GM21737 (cell line): ENCODE results near the gene HIVEP1.

Experiments
- ATAC-seq: cut with Tn5 transposase; IDR thresholded peaks from one replicate; pipeline ENCODE4 v1.9.1; 2021; ENCODE audit warnings: mild to moderate bottlenecking, moderate library complexity; ENCODE audit not compliant: unreplicated experiment

The HIVEP1 gene

DNA sequence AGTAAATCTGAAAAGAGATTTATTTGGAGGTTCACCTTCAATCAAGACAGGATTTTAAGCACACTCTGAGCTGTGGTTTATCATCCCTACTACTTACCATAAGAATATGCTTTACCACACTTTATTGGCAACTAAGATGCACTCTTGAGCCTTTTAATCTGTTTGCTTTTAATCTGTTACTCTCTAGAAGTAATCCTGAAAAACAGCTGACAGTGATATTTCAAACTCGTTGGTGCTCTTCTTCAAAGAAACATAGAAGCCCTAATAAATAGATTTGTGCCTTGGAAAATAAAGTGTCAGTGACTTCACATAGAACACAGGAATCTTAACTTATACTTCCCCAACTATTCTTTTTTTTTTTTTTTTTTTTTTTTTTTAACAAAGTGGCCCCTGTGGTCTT, 102.9 kb downstream of the HIVEP1 start:
- ATAC-seq: no peak

DNA sequence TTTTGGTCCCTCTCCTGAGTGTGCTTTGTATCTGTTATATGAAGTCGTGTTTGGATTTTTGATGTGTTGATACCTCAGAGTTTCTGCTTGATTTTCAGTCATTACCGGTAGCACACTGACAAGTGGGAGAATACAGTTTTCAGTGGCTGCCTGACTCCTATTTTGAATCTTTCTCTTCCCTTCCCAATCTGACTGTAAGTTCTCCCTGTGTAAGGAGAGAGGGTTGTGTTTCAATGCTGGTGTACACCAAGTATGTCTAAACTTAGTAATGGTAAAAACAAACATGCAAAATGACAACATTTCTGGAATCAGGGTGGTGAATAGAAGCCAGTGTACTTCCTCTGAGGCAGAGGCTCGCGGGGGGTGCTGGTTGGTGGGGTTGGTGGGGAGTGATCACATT, 103.4 kb downstream of the HIVEP1 start:
- no peak for ATAC-seq

DNA sequence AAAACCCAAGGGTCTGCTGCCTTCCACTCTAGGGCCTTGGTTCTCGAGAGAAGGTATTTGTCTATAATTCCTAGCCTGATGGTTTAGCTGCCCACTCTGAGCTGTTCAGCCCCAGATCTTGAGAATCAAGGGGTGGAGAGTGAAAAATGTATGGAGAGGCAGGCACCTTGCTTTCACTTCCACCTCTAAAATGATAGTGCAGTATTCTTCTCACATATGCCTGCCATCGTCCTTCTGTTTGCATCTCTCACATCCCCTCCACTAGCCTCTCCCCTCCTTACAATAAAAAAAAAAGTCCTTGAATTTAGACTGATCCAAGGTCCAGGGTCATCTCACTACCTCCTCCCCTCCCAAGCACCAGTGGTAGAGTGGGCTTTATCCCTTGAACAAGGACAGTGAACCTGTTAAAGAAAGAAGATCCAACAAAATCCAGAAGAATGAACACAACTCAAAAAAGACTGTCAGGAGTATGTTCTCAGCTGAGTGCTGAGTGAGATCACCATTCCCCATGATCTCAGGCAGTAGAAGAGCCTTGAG, 104.2 kb downstream of the HIVEP1 start:
- ATAC-seq: no peak

DNA sequence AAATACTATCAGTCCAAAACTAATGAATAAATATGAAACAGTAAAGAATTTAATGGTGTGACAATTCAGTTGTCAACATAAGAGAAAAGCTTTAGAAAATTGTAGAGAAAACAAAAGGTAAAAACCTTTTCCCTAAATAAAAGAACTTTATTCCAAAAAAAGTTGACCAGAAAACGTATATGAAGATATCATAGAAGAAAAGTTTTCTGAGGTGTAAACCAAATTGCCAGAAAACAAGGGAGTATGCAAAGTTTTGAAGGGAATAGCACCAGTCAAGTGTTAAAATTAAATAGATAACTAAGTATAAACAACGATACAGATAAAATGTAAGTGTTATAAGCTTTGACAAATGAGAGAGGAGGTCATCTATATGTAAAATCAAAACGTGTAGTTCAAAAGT, 104.9 kb downstream of the HIVEP1 start:
- ATAC-seq: no peak

DNA sequence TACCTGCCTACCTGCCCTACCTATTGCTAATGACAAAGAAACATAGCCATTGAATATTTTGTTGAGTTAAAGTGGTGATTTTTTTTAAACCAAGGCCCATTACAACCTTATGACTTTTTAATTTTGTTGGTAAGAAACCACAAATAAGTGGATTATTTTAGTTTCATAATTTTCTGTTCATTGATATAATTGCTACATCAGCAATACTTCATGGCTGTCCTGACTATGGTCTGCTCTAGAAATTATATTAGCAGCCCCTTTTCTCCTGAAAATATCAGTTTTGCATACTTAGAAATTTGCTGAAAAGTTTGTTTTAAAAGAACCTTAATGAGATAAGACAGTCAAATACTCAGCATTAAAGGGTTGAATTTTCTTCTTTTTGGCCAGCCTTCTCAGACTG, 106.5 kb downstream of the HIVEP1 start:
- no peak for ATAC-seq

DNA sequence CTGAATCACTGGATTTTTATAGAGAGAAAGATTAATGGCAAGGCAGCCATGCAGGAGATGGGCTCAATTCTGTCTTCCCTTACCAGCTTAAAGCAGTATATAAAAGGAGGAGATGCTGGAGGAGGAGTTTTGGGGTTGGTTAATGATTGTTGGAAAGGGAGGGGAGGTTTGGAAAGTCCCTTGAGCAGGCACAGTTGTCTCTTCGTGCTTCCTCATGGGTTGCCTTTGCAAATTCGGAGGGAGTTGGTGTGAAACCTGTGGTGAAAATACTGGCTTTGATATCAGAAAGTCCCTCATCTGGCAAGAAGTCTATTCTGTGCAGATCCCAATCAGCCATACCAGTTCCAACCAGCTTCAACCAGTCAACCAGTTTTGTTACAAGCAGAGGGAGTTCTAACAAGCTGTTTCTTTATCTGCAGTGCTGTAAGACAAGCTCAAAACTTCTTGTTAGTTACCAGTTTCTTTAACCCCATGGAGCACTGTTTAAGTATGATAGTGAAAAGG, 107.0 kb downstream of the HIVEP1 start:
- peak; percentile 69 for ATAC-seq

DNA sequence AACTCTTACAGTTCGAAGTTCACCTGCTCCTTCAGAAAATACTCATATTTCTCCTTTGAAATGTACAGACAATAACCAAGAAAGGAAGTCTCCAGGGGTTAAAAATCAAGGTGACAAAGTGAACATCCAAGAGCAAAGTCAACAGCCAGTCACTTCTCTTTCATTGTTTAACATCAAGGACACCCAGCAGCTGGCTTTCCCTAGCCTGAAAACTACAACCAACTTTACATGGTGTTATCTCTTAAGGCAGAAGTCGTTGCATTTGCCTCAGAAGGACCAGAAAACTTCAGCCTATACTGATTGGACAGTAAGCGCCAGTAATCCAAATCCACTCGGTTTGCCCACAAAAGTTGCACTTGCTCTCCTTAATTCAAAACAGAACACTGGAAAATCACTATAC, 113.3 kb downstream of the HIVEP1 start:
- ATAC-seq: no peak

DNA sequence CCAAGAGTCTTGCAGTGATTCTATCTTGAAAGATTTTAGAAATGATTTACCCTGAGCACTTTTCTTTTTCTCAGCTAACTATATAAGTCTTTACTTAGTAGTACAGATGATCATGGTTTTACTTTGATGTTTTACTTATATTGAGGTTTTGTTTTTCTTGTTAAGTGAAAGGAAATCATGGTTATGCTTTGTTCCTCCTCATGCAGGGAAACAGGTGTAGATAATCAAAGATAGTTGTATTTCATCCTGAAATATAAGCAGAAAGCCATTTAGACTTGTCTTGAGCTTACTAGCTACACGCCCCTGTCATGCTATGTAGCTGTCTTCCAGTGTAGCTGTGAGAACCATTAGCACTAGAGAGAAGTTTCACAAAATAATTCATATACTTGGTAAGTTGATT, 113.9 kb downstream of the HIVEP1 start:
- no peak for ATAC-seq

DNA sequence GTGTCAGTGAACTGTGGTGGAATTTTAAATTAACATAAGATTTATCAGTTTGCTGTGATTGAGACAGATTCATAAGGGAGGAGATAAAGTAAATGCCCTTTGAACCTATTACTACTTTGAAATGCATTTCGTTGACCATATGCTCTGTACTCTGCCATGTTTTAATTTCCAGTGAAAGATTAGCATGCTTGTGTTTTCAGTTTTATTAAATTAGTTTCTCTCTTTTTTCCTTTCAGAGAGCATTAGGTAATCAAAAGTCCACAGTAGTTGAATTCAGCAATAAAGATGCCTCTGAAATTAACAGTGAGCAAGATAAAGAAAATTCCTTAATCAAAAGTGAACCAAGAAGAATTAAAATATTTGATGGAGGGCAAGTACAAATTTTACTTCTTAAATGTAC, 117.4 kb downstream of the HIVEP1 start:
- ATAC-seq: no peak

DNA sequence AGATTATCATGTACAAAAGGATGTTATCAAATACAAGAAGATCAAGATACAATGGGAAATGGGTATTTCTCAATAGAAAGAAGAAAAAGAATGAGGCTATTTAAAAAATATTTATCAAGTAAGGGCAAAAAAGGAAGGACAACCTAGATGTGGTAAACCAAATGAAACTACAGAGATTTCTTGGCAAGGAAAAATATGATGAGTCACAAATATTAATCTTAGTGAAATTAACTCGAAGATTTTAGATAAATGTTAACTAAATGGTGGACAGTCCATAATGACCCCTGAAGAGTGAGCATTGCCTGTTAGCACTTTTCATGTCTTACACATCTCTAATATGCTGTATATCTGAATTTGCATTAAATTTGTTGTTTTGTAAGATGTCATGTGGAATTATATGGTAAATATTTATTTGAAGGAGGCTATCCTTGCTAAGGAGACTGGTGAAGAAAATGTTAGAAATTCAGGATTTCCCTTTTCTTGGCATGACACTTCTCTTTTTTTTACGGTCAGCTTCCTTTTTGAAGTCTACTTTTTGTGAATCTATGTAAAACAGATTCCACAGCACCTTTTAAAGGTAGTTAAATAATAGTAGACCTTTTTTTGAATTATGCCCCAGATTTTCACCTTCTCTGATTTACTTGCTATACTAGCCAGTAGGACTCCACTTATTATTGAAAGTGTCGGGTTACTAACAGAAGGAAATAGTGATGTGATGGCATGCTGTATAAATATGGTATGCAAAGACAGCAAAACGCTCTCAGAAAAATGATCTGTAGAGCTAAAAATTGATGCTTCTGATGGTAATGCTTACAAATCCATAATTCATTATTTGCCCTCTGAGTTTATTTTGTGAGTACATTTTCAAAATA, 120.5 kb downstream of the HIVEP1 start:
- ATAC-seq: no peak

DNA sequence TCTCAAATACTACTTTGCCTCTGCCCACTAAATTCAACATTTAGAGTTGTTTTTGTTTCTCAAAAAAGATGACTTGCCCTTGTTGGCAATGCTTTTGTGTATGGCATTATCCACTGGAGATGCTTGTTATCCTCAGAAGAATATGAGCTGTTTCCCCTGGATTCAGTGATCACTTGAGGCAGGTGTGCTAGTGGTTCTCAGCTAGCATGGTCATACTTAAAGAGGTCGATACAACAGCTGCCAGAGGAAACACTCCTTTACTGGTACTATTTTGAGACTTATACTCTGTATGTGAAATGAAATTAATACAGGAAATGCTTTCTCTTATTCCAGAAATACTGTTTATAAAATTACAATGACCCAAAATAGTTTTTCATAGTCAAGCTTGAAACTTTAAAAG, 122.5 kb downstream of the HIVEP1 start:
- ATAC-seq: no peak

DNA sequence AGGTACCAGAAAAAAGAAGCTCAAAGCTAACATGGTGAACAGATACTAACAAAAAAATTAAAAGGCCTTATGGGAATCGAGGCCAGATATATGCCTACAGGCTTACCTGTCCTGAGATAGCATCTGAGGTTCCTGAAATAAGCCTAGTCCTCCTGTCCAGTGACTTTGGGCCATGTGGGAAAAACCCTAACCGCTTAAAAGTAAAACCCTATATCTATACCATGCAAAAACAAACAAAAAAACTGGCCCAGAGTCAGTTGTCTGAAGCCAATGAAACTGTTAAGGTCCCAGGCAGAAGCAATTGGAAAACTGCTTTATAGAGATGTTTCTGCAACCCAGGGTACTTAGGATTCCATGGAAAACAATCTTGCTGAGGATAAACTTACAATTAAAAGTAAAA, 122.9 kb downstream of the HIVEP1 start:
- no peak for ATAC-seq

DNA sequence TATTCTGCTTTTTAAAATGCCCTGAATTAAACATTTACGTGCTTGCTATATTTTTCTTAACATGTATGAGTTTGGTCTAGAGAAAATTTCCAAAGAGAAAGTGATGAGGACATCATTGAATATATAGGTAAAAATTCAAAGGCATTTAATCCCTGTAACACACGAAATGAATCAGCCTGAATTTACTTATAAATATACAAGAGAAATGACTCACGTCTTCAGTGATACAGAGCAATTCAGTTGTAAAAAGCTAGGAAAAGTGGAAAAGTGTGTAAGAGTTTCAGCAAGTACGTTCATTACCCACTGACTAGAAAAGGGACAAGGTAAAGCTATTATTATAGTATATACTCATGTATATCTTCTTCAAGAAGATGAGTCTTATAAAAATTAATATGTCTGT, 124.8 kb downstream of the HIVEP1 start:
- ATAC-seq: no peak

DNA sequence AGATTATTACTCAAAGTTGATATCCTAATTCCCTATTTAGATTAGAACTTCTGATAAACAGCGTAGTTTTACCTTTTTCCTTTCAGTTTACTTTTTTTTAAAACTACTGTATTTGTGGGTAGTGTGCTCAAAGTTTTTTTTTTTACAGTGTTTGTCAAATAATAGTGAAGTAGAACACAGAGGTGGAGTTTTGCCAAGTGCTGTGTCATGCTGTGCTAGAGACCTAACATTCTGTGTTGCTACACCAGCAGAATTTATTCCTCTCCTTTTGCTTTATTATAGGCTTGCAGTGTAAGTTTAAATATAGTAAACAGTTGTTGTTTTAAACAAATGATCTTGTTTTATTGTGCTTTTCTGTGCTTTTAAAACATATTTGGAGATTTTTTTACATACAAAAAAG, 125.4 kb downstream of the HIVEP1 start:
- ATAC-seq: no peak

DNA sequence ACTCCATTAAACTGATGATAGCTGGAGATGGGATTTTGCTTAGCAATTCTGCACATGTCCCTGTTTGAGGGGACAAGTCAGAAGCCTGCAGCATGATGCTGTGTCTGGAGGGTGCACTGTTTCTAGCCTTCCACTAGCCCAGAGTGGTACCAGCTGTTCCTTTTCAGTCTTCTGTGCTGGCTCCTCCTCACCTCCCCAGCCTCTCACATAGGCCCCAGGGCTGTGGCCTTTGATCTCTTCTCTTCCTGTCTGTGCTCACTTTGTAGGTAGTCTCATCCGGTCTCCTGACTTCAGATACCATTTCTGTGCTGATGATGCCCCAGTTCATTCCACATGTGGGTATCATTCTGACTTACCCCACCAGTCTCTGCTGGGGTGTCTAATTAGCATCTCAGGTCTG, 126.3 kb downstream of the HIVEP1 start:
- ATAC-seq: no peak

DNA sequence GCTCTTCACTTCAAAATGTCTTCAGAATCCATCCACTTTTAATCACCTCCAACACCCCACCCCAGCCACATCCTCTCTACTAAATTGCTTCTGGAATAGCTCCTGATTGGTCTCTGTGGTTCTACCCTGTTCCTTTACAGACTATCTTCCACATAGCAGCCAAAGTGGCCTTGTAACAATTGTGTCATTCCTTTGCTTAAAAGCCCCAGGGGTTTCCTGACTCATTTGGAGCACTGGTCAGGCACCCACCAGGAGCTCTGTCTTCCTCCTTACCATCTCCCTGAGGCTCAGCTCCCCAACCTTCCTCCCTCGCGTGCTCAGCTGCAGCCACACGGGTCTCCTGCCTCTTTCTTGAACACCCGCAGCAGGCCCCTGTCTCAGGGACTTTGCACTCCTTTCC, 126.8 kb downstream of the HIVEP1 start:
- no peak for ATAC-seq

DNA sequence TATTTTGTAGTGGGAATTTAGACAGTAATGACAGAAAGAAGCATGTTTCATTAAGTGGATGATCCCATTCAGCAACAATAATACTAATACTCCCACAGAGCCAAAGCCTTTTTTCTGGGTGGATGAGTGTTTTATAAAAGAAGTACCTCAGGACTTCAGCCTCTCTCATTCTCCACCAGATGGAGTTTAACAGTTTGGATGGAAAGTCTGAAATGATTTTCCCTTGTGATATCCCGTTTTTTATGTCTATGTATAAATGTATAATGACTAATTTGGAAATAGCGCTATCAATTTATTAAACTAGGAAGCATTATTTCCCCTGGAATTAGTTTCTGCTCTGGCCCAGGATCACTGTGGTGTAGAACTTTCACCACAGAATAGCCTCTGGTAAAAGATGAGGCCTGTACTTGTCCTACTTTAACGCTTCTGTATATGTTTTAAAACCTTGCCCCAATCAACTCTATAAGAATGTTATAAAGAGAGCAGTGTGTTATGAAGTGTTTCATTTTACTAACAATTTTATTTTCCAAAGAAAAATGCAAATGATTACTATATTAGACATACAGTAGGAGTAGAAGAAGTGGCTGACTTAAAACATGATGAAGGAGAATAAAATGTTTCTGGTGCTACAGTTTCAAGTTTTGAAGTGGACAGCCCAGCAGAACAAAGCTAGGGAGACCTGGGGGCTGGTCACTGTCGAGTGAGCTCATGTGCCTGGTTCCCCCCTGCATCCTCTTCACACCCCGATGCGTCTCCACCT, 135.6 kb downstream of the HIVEP1 start:
- no peak for ATAC-seq

DNA sequence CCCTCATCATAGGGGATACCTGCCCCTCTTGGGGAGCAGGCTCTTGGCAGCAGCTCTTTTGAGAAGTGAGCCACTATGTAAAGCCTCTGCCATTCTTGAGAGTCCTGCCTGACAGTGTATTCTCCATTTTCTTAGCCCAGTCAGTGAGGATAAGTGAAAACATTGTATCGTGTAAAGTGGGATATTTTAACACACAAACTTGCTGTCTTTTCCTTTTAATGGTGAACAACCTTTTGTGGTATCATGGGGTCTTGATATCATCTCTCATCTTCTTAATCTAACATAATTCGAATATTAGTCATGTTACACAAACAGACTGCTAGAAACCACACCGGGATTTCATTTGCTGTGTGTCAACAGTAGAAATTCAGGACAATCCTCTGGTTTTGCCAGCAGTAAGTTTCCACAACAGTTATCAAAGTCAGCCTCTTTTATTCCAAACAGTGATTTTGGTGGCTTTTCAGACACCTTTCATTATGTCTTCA, 136.2 kb downstream of the HIVEP1 start:
- ATAC-seq: no peak

DNA sequence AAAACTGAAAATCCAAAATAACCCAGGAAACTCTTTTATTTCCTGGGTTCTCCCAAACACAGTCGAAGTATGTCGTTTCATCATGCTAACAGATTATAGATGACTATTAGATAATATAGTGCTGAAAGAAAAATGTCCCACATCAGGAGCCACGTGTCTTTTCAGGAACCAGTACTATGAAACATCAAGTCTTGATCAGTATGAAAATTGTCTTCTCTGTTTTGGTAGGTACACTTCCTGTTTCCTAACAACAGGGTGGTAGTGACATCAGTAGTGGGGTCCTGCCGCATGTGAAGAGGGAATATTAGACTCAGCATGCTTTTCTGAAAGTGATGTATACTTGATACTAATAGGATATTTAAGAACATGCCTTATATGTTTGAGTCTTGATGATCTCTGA, 136.7 kb downstream of the HIVEP1 start:
- no peak for ATAC-seq

DNA sequence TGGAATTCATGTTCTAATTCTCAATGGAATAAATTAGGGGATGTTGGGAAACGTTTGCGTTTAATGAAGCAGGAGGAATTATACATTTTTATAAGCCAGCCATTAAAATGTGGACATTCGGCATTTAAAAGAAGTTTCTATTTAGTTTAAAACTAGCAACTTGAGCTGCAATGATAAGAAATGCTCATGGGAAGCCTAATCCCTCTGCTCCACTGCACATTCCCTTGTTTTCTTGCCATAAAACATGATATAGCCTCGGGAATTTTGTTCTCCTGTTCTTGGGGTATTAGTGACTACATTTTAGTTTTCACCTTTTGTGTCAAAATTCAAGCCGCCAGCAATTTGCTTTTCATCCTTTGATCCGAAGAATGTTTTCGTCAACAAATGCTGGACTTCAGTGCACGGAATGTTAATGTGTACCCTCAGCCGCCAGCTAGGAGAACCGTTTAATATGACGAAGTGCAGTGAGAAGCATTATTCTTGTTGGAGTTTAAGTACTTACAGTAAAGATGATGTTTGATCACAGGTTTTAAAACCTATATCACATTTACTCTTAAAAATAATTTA, 137.9 kb downstream of the HIVEP1 start:
- no peak for ATAC-seq

DNA sequence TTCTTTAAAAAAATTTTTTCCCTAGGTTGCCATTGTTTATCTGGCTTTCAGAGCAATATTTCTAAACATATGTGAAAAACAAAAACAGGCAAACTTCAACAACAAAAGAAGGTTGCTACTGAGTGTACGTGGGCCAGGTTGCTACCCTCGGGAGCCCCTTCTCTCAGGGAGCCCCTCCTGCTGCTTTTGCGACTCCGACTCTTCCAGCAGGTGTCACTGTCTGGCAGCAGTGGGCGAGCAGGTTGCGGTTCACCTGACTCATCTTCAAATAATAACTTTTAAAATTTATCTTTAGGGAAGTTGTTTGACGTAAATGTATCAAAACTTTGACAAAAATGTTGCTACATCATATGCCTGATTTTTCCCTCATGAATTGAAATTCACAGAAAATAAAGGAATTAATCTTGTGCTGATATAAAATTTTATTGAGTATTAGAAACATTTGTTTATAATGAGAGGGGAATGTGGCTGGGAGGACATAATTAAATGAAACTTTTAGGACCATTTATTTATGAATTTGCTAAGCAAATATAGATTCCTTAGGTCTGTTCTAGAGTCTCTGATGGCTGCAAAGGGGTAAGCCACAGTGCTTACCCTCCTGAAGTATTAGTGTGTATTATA, 138.8 kb downstream of the HIVEP1 start:
- ATAC-seq: no peak
